Measurements from ENCODE around the gene SRRM1.
"Not testable (repeated sequence)": the region's sequence is repeated elsewhere in the genome, so short reads cannot be mapped to it uniquely, and the experiment has no call there.

The SRRM1 gene

GRCh38 chr1:24641646-24642151 is 1.4 kb upstream of the SRRM1 start:
- peak in 2 of 3 donors; percentile 20 to 26 for DNase-seq (ENCODE audit: low read depth in 2 of 3, low spot score in 1 of 3)

GRCh38 chr1:24643363-24644099 is 429 bp downstream of the SRRM1 start:
- DNase-seq (ENCODE audit: low read depth in 2 of 3, low spot score in 1 of 3): peak in 2 of 3 donors; percentile 6 to 10

DNA sequence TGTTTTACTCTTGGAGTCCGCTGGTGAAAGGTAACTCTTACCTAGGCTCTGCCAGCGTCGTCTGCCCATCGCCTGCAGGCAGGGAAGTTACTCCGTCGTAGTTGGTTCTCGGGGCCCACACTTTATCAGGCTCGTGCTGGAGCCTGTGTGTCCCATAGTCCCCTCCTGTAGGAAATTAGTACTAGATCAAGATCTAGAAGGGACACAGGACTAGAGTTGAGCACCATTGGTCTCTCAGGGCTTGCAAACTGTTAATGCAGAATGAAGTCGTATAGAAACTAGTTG is 940 bp downstream of the SRRM1 start:
- peak in 1 of 3 donors; percentile 8 for DNase-seq (ENCODE audit: low read depth in 2 of 3, low spot score in 1 of 3)

DNA sequence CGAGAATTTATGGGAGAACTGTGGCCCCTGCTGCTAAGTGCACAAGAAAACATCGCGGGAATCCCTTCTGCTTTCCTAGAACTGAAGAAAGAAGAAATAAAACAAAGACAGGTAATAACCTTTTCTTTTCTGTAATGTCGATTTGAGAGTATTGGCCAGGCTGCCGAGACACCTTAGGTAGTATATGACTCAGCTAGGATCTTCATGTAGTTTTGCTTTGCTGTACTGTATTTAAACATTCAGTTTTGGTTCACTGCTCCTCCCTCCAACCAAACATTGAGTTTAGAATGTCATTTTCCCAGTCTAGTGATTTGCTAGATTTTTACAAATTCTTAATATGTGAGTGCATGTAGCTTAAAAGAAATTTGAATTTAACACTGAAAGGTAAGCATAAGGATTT is 5.8 kb downstream of the SRRM1 start:
- DNase-seq (ENCODE audit: low read depth in 2 of 3, low spot score in 1 of 3): no peak

- no peak for DNase-seq (ENCODE audit: low read depth in 2 of 3, low spot score in 1 of 3)
These were observed 9.3 kb downstream of the SRRM1 start for GRCh38 chr1:24652382-24652781.

GRCh38 chr1:24654010-24654409 is 10.9 kb downstream of the SRRM1 start:
- no peak for DNase-seq (ENCODE audit: low read depth in 2 of 3, low spot score in 1 of 3)

GRCh38 chr1:24656046-24656445 is 12.9 kb downstream of the SRRM1 start:
- DNase-seq (ENCODE audit: low read depth in 2 of 3, low spot score in 1 of 3): no peak

DNA sequence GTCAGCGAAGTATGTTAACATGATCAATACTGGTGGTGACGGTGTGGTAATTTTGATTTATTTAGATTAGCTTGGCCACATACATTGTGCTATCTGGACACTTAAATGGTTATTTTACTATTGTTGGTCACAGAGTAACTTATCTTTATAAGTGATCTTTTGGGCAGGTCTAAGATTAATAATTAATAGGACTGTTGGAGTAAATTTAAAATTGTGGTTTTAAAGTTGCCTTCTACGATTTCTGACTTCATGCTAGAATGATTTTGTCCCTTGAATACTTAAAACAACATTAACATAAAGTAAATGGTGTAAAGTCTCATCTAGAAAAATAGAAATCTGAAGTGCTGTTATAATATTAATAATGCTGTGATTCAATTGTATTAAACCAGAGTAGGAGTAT is 14.7 kb downstream of the SRRM1 start:
- DNase-seq (ENCODE audit: low read depth in 2 of 3, low spot score in 1 of 3): no peak

DNA sequence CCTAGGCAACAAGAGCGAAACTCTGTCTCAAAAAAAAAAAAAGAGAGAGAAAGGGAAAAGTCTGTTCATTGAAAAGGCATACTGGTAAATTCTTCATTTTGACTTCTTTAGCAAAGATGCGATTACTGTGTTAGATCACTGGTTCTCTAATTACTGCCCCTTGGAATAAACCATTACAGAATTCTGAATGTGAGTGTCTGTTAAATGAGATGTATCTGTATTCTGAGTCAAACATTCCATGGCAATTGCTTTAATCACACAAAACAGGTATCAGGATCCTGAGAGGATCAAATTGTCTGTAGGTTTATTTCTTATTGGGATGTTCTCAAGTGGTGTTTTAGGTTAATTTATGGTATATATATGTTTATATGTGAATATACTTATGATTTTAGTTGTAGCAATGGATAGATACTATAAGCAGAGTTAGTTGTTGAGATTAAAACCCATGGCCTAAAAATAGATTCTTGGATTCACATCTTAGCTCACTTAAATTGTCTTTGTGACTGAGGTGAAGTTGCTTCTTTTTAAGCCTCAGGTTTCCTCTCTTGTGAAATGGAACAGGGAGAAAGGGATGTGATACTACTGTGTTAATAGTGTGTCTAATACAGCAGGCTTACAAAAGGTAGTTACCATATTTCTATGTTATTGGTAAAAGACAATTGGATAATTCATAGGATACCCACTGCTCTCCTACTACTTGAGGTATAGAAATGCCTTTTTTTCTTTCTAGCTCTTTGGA is 16.2 kb downstream of the SRRM1 start:
- no peak for DNase-seq (ENCODE audit: low read depth in 2 of 3, low spot score in 1 of 3)

DNA sequence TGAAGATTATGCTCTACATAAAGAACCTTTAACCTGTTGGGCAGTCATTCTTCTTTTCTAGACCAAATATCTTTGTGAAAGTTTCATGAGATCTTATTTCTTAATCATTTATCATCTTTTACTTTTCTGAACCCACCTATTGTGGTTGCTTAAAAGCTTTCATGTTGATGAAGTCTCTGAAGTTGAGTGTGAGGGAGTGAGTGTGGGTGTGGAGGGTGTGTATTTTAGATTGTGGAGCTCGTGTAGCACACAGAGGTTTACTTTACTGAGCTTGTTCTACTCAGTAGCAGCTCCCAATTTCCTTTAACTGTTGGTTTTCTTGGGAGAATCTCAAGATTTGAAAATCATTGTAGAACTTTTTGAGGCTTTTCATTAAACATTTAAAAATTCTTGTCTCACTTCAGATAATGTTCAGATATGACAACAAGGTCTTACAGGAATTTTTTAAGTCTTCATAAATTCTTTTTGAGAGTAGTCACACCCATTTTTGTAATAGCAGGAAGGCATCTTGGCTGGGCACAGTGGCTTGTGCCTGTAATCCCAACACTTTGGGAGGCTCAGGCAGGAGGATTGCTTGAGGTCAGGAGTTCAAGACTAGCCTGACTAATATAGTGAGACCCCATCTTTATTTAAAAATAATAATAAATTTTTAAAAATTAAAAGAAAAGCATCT is 17.0 kb downstream of the SRRM1 start:
- no peak for DNase-seq (ENCODE audit: low read depth in 2 of 3, low spot score in 1 of 3)

GRCh38 chr1:24664507-24665033 is 21.5 kb downstream of the SRRM1 start:
- no peak for DNase-seq (ENCODE audit: low read depth in 2 of 3, low spot score in 1 of 3)

DNA sequence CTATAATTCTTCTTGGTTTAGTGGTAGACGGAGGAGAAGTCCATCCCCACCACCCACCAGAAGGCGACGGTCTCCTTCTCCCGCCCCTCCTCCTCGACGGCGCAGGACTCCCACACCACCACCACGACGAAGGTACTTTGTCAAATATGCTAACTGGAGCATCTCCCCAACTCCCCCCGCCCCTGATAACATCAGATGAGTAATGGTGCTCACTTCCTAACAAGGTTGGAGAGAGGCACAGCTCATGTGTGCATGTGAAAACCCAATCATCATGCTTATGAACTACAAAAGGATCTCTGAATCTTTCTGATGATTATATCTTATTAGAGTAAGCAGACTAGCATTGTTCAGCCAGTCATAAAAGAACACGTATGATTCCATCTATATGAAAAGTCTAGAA is 23.7 kb downstream of the SRRM1 start:
- DNase-seq (ENCODE audit: low read depth in 2 of 3, low spot score in 1 of 3): no peak

GRCh38 chr1:24671372-24671771 is 28.3 kb downstream of the SRRM1 start:
- not testable (repeated sequence) for DNase-seq (ENCODE audit: low read depth in 2 of 3, low spot score in 1 of 3)

- DNase-seq (ENCODE audit: low read depth in 2 of 3, low spot score in 1 of 3): not testable (repeated sequence)
These were observed 29.6 kb downstream of the SRRM1 start for GRCh38 chr1:24672686-24673085.

- no peak for DNase-seq (ENCODE audit: low read depth in 2 of 3, low spot score in 1 of 3)
These were observed 30.2 kb downstream of the SRRM1 start for GRCh38 chr1:24673341-24673740.

DNA sequence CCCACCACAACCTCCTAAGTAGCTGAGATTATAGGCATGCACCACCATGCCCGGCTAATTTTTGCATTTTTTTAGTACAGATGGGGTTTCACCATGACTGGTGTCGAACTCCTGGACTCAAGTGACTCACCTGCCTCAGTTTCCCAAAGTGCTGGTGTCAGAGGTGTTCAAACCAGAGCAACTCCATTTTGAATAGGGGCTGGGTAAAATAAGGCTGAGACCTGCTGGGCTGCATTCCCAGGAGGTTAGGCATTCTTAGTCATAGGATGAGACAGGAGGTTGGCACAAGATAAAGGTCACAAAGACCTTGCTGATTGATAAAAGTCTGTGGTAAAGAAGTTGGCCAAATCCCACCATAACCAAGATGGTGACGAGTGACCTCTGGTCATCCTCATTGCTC is 35.3 kb downstream of the SRRM1 start:
- DNase-seq (ENCODE audit: low read depth in 2 of 3, low spot score in 1 of 3): not testable (repeated sequence)

DNA sequence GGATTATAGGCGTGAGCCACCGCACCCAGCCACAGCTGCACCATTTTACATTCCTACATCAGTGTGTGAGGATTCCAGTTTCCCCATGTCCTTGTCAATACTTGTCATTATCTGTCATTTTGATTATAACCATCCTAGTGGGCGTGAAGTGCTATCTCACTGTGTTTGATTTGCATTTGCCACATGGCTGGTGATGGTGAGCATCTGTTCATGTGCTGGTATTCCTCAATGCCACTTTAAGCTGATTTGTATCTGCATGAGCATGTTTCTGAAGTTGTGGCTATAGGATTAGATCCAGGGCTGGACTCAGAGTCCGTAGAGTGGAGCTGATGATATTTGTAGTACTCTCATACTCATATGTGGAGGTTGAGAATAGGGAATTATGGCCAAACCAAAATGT is 36.6 kb downstream of the SRRM1 start:
- DNase-seq (ENCODE audit: low read depth in 2 of 3, low spot score in 1 of 3): no peak

DNA sequence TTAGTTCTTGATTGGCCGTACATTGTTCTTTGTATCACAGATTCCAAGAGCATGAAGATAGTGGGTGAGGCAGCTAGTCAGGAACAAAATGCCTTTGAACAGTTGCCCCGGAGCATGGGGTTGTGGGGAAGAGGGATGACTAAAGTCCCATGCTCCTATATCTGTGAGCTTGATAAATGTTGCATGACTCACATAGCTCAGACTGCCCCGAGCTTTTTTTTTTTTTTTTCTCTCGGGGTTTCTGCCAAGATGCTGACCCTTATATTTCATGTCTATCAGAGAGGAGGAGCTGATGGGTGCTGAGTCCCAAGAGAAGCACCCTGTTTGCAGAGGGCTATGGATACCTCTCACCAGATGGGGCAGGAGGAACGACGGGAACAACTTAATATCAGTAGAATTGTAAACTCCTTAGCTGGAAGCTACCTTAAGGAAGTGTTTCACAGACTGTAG is 40.6 kb downstream of the SRRM1 start:
- no peak for DNase-seq (ENCODE audit: low read depth in 2 of 3, low spot score in 1 of 3)

DNA sequence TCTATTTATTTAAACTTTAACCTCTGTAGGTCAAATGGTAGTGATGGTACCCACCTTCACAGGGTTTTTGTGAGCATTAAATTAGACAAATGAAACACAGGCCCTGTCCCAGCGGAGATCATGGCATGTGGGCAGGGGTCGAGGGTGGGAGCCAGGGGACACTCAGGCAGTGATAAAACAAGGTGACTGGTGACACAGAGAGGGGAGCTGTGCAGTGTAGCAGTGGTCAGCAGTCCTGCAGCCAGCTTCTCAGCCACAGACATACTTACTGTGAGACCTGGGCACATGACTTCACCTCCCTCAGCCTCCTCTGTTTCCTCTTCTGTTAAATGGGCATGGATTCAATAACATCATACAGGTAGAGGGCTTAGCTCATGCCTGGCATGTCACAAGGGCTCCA is 44.9 kb downstream of the SRRM1 start:
- DNase-seq (ENCODE audit: low read depth in 2 of 3, low spot score in 1 of 3): no peak

GRCh38 chr1:24688621-24689195 is 45.6 kb downstream of the SRRM1 start:
- peak; percentile 27 to 49 (median 45) for DNase-seq (ENCODE audit: low read depth in 2 of 3, low spot score in 1 of 3)

DNA sequence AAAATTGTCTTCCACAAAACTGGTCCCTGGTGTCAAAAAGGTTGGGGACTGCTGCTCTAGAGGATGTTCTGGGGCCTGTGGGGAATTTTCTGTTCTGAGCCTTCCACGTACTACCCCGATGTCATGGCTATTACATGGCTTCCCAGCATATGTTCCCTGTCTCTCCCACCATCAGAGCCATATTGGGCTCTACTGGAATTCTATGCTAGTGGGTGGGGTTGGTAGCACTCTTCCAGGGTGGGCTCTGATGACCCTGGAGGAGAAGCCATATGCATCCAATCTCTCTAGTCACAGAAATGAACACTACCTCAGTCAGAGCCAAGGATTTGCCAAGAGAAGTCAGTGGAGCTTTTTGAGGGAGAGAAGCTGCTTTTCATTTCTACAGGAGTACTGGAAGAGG is 47.9 kb downstream of the SRRM1 start:
- no peak for DNase-seq (ENCODE audit: low read depth in 2 of 3, low spot score in 1 of 3)
